AG08395 (cell line): ENCODE results near the gene TMEM151A.
"Not testable (repeated sequence)": the region's sequence is repeated elsewhere in the genome, so short reads cannot be mapped to it uniquely, and the experiment has no call there.

Experiments used
- DNase-seq: peaks from one replicate; pipeline ENCODE4 v3.0.0; 2012; ENCODE audit warnings: mixed read lengths, low spot score

TMEM151A gene

DNA sequence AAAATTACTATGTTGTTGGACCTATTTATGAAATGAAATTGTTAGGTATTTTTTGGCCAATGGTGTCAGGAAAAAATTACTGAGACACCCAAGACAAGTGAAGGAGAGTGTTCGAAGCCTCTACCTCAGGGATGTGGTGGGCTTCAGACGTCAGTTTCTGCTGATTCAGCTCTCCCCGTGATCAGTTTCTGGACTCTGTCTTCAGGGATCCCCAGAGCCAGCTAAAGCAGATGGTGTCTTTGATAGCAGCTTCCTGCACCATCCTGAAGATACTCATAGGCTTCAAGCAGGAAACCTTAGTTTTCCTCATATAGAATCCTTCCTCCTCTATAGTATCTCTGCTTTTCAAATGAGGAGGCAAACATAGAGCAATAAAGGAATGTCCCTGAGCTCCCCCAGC lies 17.8 kb downstream of the TMEM151A start:
- no peak for DNase-seq

DNA sequence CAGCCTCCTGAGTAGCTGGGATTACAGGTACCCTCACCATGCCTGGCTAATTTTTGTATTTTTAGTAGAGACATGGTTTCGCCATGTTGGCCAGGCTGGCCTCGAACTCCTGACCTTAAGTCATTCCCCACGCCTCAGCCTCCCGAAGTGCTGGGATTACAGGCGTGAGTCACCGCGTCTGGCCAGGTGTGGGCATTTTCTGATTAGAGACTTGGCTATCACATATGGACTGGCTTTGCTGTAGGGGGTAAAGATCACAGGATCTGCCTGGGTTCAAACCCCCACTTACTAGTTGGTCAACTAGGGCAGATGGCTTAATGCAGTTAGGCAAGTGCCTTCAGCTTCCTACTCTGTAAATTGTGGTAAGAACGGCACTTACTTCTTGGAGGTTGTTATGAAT lies 18.6 kb downstream of the TMEM151A start:
- DNase-seq: no peak

DNA sequence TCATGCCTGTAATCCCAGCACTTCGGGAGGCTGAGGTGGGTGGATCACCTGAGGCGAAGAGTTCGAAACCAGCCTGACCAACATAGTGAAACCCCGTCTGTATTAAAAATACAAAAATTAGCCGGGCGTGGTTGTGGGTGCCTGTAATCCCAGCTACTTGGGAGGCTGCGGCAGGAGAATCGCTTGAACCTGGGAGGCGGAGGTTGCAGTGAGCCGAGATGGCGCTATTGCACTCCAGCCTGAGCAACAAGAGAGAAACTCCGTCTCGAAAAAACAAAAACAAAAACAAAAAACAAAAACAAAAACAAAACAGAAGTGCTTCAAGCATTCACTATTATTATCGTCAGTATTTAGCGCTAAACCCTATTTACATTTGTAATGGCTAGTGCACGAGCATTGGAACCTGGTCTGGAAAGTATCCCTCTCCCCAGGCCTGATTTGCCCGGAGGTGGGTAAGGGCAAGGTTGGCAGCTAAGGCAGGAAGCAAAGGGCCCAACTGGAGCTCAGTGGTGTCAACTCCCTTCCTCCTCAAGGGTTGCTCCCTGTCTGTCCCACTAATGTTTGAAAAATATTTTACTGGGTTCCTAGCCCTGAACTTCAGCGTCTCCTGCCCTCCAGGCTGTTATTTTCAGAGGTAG lies 19.2 kb downstream of the TMEM151A start:
- not testable (repeated sequence) for DNase-seq

DNA sequence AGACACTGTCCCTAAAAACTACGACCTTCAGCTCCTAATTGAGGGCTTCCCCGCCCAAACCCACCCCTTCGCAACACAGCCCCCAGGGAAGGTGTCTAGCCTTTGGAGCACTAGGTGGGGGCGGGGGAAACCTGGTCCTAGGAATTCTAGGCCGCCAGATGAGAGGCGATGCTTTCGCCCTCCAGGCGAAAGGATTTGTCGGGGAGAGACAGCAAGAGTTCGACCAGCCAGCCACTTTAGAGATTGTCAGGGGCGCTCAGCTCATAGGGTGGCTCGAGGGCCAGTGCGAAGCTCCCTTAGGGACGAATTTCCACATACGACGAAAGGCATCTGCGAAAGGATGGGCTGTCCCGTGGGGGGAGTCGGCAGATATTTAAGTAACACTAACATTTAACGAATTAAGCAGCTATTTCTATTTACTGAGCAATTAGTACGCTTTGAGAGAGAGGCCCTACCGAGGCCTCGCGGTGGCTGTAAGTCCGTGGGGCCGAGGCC lies 19.8 kb downstream of the TMEM151A start:
- DNase-seq: no peak

DNA sequence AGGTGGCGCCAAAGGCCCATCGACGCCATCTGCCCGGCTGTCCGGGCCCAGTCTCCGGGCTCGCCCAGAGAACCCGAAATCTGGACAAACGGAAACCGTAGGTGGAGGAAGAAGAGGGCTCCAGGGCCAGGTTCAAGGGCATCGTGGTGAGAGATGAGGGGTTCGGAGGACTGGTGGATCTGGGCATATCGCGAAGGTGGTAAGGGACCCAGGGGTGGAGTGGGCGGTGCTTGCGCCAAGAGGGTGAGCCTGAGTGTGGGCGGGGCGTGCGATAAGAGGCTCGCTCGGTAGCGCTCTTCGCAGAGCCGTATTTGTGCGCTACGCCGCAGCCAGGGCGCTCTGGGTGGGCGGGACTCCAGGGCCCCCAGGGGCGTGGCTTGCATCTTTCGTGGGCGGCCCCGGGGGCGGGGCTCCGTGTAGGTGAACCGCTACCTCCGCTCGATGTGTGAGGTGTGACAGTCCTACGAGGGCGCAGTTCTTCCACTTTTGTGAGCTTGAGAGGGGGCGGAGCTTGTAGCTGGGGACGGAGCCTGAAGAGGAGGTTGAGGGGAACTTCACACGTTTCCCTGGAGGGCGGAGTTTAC lies 20.4 kb downstream of the TMEM151A start:
- peak; percentile 85 for DNase-seq

DNA sequence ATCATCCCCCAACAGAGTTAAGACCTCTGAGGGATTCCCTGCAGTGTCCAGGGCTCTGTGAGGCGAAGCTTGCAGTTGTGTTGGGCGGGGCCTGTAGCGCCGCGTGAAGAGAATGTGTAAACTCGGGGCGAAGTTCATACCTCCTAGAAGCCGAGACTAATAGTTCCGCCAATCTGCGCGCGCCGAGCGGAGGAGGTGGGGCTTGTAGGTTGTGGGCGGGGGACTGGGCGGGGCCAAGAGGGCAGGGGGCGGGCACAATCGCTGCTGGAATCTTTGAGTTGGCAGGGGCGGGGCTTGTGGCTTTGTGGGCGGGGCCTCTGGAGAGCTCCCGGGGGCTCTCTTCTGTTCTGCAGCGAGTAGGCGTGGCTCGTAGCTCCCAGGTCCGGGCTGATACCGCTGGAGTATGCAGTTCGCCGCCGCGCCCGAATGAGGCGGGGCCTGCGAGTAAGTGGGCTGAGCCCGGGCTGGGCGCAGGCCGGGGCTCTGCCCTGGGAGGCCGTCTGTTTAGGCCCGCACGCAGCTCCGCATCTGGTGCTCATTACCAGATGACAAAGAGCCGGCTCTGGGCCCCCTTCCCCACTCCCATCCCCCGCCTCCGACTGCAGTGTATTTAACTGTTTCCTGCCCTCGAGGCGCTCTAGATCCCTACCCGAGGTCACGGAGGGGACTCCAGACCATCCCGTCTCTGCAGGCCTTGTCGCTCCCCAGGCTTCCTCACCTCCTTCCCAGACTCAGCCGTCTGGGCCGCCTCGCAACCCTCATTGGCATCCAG lies 21.0 kb downstream of the TMEM151A start:
- DNase-seq: peak; percentile 98

DNA sequence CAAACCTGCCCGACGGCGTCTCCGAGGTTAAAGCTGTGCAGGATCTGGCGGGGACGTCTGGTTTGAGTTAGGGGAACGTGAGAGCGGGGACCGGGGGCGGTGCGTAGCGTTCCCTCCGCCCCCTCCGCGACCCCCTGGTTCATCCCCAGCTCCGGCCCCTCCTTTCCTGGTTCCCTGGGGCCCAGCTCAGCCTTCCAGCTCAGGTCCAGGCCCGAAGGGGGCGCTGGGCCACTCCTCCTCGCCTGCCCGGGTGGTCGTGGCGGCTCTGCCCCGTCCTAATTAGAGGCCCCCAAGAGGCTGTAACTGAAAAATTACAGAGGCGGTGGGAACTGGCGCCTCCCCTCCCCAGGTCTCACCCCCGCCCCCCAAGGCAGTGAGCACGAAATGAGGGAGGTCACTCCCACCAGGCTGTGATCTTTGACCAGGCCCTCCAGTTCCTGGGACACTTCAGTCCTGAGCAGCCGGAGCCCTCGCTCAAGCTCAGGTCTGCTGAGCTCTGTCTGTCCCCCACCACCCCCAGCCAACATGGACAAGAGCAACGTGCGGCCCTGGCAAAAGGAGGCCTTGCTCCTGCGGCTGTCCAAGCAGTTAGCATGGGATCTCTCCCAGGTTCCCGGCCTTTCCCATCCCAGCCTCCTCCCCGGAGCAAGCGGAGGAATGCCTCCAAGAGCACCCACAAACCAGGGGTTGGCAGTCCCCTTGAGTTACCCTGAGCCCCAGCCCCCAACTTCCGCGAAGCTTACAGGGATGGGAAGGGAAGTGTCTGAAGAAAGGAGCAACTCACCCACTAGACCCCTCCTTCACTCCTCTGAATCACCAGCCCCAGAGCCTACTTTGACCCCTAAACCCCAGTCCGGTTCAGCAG lies 21.9 kb downstream of the TMEM151A start:
- no peak for DNase-seq

DNA sequence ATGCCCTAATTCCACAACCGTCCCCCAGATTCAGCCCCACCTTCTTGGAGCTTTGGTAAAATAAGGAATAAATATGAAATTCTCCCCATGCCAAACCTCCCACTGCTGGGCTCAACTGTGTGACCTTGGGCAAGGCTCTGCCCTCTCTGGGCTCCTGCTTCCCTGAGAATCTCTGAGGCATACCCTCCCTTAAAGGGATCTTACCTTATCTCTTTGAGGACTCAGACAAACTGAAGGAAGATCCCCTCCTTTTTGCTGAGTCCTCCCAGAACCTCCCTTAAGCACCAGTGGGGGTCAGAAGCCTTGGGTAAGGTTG lies 22.4 kb downstream of the TMEM151A start:
- no peak for DNase-seq

DNA sequence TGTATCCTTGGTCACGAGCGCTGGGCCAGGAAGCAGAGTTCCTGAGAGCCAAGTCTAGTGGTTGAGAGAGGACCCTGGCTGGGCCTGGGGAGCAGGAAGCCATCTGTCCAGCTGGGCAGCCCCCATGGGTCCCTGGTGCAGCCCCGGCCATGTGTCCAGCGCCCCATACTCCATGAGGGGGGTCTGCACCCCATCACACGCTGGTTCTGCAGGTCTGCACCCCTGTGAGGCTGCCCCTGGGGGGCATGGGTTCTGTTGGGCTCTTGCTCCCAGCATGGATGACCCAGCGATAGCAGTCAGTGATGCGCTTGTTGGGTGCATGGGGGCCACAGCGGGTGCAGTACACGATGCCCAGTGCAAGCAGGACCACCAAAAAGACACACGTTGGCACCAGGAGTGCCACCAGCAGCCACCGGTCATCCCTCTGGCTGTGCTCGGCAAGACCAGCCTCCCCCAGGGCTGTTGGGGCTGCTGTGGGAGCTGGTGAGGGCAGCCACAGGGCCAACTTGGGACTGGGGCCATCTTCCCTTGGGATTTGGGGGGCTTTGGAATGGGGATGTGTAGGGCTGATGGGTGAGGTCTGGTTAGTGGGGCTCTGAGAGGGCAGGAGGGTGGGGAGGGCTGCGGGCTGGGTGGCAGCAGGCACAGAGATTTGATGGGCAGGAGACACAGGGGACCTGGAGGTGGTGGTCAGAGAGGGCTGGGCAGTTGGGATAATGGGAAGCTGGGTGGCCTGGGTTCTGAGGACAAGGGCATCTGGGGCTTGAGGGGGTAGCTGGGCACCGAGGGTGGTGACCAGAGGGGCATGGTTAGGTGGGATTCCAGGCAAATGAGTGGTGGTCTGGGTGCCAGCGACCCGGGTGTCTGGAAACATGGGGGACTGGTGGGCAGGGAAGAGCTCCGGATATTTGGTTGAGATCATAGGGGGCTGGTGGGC lies 23.1 kb downstream of the TMEM151A start:
- DNase-seq: no peak

DNA sequence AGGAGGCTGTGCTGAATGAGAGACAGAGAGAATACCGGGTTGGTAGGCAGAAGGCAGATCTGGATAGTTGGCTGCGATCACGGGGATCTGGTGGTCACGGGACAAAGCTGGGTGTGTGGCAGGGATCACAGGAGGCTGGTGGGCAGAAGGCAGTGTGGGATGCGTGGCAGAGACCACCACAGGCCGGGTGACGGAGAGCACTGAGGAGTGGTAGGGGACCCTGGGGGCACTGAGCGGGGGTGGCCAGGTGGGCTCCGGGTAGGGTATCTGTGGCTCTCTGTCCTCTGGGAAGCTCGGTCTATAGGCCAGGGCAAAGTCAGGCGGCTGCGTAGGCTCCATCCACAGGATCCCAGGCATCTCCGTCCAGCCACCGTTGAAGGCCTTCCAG lies 23.8 kb downstream of the TMEM151A start:
- DNase-seq: no peak

DNA sequence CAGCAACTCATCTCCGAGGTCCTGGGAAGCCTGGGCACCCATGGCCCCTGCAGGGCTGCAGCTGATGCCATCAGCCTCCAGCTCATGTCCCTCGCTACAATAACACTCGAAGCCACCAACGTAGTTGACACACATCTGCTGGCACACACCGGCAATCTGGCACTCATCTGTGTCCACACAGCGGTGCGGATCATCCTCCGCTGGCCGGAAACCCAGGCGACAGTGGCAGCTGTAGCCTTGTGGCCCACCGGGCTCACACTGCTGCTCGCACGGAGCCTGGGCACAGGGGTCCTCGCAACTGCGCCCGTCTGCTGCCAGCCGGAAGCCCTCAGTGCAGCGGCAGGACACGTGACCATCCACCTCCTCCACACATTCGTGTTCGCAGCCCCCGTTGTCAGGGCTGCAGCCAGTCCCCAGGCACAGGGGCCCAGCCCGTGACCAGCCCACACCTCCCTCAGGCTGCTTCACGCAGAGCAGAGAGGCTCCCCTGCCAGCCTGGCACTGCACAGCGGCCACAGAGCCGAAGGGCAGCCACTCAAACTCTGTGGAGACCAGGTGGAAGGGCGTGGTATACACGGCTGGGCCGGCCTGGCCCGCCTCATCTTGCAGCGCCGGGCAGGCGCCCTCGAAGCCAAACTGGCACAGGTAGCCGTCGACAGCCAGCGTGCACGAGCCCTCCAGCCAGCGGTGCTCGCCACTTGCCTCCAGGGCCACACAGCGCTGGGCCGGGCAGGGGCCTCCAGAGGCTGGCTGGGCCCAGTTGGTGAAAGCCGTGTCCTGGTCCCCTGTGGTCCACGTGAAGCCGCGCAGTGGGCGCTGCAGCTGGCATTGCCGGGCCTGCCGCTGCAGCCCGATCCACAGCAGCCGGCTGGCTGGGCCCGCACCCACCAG lies 24.5 kb downstream of the TMEM151A start:
- DNase-seq: no peak

DNA sequence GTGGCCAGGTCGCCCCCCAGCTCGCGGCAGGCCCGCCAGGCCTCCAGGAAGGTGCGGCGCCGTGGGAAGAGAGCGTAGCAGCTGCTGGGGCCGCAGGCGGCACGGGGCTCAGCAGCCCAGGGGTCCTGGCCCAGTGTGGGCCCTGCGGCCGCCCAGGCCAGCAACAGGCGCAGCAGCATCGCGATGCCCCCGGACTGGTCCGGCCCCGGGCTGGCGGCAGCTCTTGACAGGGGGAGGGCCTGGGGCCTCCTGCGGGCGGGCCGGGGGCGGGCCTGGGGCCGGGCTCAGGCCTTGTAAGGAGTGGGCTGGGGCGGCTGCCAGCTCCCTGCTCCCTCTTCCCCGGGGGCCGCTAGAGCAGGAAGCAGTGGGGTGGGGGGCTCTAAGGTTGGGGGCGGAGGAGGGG lies 25.2 kb downstream of the TMEM151A start, which contains the start of gene CD248:
TSS of gene CD248 (minus strand) at position 196 of the 403 bp plus-strand sequence. CDS start at position 179, 17 bp downstream.
- DNase-seq: peak; percentile 72

DNA sequence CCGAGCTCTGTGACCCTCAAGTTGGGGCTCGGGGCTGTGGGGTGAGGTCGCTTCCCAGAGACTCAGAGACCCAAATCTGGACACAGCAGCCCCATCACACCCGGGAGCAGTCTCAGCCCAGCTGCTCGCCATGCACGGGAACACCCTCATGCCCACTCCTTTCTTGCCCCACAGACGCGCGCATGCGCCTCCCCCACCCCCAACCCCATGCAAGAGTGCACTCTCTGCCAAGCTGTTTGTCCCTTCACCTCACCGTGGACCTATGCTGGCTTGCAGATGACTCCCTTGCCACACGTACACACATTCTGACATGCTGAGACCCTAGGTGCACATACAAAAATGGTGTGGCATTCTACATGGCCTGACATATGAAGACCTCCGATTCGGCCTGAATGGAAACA lies 25.6 kb downstream of the TMEM151A start:
- DNase-seq: peak; percentile 76

DNA sequence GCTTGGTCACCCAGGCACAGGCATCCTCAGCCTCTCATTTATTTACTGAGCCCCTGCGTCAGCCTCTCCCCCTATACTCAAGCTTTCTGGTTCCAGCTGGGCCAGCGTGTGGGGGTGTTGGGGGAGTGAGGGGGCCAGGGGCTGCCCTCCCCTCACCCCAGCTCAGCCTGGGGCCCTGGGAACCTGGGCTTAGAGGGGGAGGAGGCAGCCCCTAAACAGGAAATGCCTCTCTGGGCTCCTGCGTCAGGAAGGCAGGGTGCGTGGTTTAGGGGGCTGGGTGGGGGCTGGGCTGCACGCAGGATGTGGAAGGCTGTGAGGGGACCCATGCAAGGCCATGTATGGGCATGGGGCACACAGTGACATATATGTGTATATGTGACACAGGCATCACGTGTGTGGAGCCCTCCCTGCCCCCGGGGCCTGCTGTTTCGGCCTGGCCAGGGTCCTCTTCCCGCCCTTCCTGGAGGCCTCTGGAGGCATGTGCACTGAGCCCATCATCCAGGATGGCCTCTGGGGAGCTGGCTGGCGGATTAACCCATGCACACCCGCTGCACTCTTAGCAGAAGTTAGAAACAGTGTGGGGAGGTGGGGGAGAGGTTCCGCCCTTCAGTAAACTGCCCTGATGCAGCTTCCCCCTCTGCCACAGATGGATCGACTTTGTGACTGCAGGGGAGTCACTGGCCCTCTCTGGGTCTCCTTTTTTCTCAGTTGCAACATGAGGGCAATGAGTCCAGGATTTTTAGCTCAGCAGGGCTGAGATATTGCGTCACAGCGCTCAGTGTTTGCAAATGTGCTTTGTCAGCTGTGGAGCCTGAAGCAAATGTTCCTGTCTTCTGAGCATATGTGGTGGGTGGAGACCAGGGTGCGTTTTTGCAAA lies 26.3 kb downstream of the TMEM151A start:
- DNase-seq: peak; percentile 46

DNA sequence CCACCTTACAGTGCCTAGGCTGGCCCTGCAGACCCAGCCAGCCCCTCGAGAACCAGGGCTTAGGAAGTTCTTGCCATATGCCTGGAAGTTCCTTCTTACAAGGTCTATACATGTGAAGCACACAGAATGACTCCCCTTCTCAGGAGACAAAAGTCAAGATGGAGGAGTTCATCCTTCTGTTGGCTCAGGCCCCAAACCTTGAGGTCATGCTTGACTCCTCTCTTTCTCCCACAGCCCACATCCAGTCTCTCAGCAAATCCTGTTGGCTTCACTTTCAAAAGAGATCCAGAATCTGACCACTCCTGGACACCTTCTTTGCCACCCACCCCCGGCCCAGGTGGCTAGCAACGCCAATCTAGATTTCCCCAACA lies 26.9 kb downstream of the TMEM151A start:
- peak; percentile 18 for DNase-seq

DNA sequence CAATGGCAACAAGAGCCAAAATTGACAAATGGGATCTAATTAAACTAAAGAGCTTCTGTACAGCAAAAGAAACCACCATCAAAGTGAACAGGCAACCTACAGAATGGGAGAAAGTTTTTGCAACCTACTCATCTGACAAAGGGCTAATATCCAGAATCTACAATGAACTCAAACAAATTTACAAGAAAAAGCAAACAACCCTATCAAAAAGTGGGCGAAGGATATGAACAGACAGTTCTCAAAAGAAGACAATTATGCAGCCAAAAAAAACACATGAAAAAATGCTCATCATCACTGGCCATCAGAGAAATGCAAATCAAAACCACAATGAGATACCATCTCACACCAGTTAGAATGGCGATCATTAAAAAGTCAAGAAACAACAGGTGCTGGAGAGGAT lies 28.6 kb downstream of the TMEM151A start:
- not testable (repeated sequence) for DNase-seq

DNA sequence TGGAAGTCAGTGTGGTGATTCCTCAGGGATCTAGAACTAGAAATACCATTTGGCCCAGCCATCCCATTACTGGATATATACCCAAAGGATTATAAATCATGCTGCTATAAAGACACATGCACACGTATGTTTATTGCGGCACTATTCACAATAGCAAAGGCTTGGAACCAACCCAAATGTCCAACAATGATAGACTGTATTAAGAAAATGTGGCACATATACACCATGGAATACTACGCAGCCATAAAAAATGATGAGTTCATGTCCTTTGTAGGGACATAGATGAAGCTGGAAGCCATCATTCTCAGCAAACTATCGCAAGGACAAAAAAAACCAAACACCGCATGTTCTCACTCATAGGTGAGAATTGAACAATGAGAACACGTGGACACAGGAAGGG lies 29.1 kb downstream of the TMEM151A start:
- DNase-seq: not testable (repeated sequence)

DNA sequence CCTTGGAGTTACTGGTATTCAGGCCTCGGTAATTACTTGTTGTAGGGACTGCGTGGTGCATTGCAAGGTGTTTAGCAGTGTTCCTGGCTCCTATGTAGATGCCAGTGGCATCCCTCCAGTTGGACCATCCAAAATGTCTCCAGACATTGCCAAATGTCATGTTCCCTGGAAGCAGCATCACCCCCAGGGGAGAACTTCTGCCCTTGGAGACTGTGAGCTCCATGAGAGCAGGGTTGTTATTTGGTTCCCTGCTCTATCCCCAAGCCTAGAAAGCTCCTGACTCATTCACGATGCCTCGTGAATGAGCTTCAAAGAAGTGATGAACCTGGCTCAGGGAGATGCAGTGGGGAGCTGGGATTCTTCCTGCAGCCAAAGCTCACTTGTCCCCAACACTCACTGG lies 29.9 kb downstream of the TMEM151A start:
- DNase-seq: no peak
